Erythroblast (primary cell): ENCODE data around the gene FEM1A.

Source experiments
- GATA1 ChIP-seq: IDR thresholded peaks from 2 replicates; pipeline ENCODE4 v1.6.1; 2011; ENCODE audit warnings: low read depth, mild to moderate bottlenecking, control low read depth, low read length, moderate library complexity
- POLR2A ChIP-seq: IDR thresholded peaks from 2 replicates; pipeline ENCODE4 v1.6.1; 2011; ENCODE audit warnings: mild to moderate bottlenecking, low read length

- TF ChIP-seq POLR2A (no peak), GATA1 (no peak)
Measured at GRCh38 chr19:4764393-4764660, 27.2 kb upstream of the FEM1A start.
